Sciatic nerve (tissue), 2 donors: ENCODE measurements around the gene LYST. TPM values are rescaled to one million over a fixed set of nuclear protein-coding genes. Genes with fewer than 3 reads are reported as not detected.
A peak's percentile ranks its signal among the peaks of the same experiment; 100 is the strongest.

Experiments used
- ATAC-seq: fragments of 200-7000 bp; cut with Tn5 transposase; one replicate; pipeline ENCODE4 v1.9.1; 2020; ENCODE audit warnings: mild to moderate bottlenecking, moderate library complexity
- DNase-seq: peaks from one replicate; pipeline ENCODE4 v3.0.0-alpha.2; 2020; ENCODE audit warnings: low spot score
- intact Hi-C: fragments of 100-400 bp; cut with DNase I; formaldehyde crosslinking; loops from one replicate; pipeline ENCODE4 v1.14.2; 2022
- total RNA-seq: library from RNA; stranded (reverse); fragmentation: NEBNext Ultra II Directional; extraction: Animal tissue kit (Norgen Biotek cat#: 25700); gene quantifications from one replicate; pipeline ENCODE4 v1.2.1, GENCODE V29; 2021
- donor health status: DM: no; HTN: no; CAD: no.
- donor health status: DM: no; HTN: no; CAD: no.

LYST gene
- total RNA-seq, 1 donor from 2014 or later, result 61.9 TPM

DNA sequence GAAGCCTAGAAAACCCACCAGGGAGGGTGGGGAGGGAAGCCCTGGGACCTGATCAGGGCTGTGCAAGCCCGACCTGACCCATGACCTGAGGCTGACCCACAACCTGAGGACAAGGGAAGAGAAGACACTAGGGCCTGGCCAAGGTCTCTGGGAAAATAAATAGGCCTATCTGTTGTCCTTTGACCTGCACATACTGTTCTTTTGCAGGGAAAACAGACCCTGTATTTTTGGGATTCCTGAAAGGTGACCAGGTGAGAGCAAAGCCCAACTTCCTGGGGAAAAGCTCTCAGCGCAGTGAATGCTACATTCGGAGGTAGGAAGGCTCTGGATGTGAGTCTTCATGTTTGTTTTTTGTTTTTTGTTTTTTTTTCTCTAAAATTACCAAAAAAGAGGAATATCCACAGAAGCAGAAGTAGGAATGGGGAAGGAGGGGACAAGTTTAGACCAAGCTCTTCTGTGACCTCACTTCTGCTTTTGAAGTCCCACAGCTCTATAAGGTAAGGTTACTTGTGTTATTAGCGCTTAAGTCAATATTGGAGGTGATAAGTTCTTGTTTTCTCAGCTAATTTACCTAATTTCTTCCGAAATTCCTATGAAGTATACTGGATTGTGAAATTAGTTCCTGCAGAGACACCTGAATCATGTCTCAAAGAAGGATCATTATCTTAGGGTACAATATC lies 26.2 kb upstream of the LYST start:
- no peak for DNase-seq
- peak; percentile 68 for ATAC-seq
- intact Hi-C loops, result no loop called here

DNA sequence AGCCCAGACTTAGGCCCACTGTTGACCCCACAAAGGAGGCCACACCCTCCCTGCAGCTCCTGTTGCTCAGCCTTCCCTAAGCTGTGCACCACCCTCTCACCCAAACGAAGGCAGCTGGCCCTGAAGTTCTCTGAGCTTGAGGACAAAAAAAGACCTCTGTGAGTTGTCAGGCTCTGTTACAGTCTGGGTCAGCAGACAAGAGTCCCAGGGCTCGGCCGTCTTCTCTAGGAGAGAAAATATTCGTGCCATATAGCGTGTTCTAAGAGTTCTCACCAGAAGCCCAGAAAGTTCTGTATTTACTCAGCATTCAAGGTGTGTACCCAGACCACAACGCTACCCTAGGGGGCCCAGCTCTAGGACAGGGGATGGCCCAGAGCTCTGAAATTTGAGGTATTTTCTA lies 25.5 kb upstream of the LYST start:
- no peak for DNase-seq
- ATAC-seq, result no peak
- intact Hi-C loops, result no loop called here

DNA sequence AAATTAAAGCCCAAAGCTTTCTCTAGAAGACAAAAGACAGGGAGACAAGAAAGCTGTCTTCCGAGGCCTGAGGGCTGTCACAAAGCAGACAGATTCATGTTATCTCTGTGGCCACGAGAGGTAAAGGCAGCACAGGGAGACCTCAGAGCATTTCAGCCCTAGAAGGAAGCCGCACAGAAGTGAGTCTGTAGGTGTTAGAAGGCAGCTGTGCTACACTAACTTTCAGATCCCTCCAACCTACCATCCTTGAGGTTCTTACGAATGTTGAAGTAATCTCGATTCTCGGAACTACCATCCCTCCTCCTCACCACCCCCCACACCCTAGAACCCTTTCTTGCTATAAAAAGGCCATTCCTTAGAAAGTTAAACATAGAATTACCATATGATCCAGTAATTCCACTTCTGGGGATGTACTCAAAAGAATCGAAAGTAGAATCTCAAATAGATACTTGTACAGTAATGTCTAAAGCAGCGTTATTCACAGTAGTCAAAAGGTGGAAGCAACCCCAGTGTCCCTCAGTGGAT lies 21.5 kb upstream of the LYST start:
- DNase-seq (no peak), ATAC-seq (no peak)
- intact Hi-C loops, result no loop called here

DNA sequence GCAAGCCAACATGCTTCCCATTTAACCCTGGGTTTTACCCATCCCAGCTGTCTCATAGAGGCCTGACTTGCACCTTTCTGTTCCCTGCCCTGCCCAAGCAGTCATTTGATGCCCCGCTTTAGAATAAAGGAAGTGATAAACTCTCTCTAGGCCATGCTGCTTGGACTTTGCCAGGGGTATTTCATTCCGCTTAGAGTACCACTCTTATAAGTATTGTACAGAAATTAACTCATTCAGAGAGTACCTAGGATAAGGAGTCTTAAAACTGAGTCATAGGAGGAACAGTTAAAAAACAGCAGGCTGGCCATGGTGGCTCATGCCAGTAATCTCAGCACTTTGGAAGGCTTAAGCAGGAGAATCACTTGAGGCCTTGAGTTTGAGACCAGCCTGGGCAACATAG lies 21.0 kb upstream of the LYST start:
- no peak for DNase-seq
- no peak for ATAC-seq
- intact Hi-C loops, result no loop called here

DNA sequence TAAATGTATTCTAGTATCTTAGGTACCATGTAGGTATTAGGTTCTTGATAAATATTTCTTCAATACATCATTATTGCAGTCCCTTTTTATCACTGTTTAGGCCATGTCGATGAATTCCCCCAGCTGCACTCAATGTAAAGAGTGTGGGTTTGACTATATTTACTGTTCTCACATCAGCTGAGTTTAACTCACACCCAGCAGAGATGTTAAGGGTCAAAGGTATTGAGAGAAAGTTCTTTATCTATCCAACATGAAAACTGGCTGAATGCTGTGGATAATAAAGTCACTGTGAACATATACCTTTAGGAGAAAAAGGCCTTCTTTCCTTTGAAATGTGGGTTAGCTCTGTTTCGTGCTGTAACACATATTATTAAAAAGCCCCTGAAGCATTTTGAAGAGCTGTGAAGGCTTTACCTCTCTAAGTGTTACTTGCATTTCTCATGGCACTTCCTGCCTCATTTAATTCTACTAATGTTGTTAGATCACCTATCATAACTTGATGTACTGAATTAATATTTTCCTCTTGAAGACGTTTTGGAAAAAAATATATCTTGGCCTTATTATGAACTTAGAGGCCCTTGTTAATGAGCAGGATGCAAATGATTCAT lies 19.1 kb upstream of the LYST start:
- intact Hi-C loops, result no loop called here
- ATAC-seq (no peak), DNase-seq (no peak)

DNA sequence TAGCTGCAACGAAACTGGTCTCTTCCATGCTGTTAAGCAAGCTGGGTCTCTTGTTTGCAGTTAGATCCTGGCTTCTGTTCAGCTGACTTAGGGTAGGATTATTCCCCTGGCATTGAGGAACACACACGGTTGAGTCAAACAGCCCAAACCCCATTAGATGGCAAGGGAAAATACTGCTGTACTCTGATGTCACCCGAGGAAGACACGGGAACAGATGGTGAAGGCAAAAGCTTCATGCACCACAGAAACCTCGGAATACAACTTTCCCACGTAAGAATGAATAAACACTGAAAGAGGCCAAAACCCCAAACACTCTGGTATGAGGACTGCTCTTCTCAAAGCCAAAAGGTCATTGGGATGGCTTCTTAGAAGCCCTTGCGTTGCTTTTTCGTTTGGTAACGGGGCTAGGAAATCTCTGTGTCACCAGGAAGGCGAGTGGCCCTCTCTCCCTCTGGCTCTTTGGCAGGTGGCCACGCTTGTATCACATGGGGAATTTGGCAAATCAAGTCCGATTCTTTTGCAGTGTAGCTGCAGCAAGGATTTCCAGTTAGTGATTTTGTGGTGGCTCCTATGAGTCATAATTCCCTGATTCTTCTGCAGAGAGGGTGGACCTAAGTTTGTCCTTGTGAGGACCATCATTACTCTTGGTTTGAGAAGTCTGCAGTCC lies 16.7 kb upstream of the LYST start:
- DNase-seq, result peak; percentile 96
- intact Hi-C loops, result no loop called here
- ATAC-seq, result peak; percentile 93

DNA sequence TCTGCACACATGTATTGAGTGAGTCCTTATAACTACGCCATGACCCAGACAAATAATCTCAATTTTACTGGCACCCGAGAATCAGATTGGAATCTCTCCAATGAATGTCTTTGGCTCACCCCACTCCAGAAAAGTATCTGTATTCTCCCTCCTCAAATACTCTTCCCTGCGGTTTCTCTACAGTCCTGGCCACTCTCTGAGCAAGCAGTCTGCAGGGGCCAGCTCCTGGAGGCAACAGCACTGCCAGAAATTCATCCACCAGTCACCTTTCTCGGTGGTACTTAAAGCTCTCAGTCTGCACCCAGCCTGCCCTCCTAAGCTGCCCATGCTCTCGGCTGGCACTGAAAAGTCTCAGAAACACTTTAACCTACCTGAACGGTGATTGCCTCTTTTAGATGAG lies 16.1 kb upstream of the LYST start:
- ATAC-seq (peak; percentile 27), DNase-seq (no peak)
- intact Hi-C loops, result no loop called here

DNA sequence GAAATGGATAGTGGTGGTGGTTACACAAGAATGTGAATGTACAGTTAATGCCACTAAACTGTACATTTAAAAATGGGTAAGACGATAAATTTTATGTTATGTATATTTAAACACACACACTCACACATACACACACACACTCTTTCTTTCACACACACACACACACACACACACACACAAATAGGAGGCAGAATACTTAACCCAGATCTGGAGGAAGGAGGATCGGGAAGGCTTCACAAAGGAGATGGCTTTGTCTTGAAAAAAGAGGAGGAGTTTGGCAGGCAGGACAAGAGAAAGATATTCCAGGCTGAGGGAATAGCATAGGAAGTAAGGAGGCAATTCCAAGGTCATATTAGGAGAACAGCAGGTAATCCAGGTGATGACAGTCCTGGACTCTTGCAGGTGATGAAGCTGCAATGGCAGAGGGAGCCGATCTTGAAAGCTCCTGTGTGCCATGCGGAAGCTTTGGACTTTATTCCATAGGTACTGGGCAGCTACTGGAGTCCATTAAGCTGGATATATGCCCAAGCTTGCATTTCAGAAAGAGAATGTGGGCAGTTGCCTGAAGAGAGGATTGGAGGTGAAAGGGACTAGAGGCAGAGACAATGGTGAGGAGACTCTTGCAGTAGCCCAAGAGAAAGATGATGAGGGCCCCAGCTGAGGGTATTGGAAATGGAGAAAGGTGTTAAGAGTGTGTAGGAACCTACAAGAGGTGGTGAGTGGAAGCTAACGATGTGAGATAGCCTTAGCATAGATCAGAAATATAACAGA lies 15.4 kb upstream of the LYST start:
- intact Hi-C loops, result no loop called here
- ATAC-seq, result no peak
- DNase-seq, result no peak

DNA sequence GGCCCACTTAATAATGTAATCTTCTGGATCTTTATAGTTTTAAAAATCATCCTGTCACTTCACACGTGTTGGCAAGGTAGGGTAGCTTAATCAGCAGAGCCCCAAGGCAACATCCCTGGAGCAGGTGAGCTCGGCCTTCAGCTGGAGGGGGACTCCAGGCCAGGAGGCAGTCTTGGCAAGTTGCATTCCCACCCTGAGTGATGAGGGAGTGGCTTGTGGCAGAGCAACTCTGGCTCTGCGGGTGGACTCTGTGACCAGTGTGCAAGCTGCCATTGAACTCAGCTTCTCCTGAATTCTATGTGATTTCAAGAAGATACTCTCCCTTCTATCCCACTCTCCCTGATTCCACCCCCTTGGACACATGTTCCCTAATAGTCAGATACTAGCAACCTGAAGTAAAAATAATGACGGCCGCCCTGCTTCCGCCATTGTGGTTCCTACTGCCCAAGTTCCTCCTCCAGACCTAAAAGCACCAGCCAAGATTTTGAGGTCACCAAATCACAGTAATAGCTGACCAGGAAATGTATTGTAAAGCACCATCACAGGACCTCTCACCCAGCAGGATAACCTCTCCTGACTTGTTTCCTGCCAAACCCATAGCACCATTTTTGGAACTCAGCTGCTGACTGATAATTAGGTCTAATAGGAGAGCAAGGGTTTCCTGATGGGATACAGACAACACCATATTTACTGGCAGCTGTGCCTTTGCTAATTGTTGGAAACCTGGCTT lies 11.5 kb upstream of the LYST start:
- intact Hi-C loops, result loop anchor here (10.0 kb wide), 1 partner anchor 97 kb away; no protein-coding TSS in a partner anchor
- DNase-seq (no peak), ATAC-seq (no peak)

DNA sequence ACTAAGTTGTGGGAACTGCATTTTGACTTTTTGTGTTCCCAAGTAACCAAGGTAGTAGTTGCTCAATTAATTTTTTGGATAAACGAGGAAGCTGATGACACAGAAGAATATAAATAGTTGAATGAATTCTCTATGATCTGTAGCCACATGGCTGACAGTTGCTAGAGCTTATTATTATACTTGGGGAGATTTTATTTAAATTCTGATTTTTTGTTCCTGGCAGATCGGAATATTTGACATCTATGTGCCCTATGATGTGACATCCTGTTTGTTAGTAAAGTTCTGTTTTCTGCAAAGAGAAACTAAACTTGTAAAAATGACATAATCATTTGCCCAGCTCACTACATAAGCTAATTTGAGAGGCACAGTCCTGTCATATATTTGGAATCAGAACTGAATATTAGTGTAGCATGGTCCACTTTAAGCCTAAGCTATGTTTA lies 9.7 kb upstream of the LYST start:
- intact Hi-C loops, result loop anchor here (10.0 kb wide), 1 partner anchor 98 kb away; no protein-coding TSS in a partner anchor
- ATAC-seq, result no peak

DNA sequence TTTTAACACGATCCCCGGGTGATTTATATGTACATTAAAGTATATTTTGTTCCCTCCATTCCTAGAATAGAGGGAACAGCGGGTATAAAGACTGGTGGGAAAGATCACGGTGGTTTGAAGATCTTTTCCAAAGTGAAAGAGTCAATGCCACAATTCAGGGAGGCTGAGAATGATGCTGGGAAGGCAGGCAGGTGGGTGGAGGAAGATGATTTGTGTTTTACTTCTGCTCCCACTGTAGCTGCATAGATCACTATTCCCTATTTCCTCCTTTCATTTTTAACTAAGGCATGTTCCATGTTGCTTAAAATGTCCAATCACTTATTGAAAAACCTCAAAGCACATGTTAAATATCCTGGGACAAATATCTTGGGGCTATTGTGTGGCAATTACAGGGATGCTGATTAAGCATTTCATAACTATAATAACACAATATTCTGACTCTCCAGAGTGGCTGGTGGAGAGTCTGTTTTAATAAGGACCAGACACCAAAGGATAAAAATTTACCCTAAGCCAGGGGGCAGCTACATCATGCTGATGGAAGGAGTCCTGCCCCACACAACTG lies 8.4 kb upstream of the LYST start:
- DNase-seq (no peak), ATAC-seq (no peak)
- intact Hi-C loops, result loop anchor here (10.0 kb wide), 1 partner anchor 100 kb away; no protein-coding TSS in a partner anchor

More for the DNA sequence above, 9.7 kb upstream of the LYST start:
- DNase-seq, result no peak

DNA sequence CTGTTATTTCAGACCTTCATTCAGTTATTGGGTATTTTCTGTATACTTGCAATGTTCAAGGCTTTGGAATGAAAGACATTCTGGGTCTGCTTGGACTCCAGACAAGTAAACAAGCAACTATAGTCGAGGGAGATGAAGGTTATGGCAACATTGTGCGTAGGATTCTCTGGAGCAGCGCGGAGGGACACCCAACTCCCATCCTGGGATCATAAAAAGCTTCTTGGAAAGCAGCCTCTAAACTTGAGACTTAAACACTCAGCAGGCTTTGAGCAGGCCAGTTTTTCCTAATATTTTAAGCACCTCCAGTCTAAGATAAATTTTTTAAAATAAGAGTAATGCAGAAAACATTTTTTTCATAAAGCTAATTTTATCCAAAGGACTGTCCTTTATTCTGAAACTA lies 7.6 kb upstream of the LYST start:
- intact Hi-C loops, result loop anchor here (10.0 kb wide), 1 partner anchor 101 kb away; no protein-coding TSS in a partner anchor
- peak; percentile 48 for ATAC-seq
- no peak for DNase-seq

DNA sequence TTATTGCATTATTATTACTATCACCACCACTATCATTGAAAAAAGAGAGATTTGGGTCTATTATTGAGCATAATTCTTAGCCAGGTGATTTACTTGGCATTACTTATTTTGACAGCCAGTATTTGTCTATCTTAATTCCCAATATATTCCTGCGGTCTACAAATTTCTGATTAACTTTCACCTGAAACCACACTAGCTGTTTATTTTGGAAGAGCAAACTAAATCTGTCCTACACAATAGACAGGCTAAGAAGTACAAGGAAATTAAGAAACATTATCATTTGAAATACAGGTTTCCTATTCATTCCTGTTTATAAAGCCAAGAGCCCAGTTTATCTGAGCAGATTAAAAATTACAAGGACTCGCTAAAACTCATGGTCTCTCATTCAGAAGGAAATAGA lies 6.9 kb upstream of the LYST start:
- DNase-seq (no peak), ATAC-seq (no peak)
- intact Hi-C loops, result loop anchor here (10.0 kb wide), 1 partner anchor 101 kb away; no protein-coding TSS in a partner anchor

DNA sequence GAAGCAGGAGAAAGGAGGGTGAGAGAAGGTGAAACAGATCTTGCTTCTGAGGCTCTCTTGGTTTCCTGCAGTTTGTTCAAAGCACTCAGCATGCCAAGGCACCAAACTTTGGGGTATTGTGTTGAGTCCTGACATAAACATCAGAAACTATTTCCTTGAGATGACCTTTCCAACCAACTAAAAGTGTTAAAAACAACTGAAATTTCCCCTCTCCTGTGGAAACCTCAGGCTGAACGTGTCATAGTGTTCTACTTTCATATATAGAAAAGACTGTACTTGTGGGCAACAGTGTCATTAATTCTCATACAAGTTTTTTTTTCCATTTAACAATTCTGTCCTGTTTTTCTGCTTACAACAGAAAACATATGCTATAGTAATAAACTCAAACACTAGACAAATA lies 6.3 kb upstream of the LYST start:
- DNase-seq (no peak), ATAC-seq (no peak)
- intact Hi-C loops, result loop anchor here (10.0 kb wide), 1 partner anchor 102 kb away; no protein-coding TSS in a partner anchor

DNA sequence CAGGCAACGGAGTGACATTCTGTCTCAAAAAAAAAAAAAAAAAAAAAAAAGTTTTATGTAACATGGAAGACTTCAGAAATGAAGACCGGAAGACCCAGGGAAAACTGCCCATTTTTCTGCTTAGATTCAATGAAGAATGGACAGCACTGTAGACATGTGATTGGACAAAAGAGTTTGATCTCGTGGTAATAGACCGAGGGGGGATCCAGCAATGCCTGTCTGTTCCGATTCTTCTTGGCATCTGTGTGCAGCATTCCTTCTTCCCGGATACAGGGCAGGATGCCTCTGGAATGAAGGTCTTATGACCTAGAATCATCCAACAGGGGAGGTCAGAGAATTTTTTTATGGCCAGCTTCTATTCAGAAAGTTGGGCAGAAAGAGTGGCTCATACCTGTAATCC lies 5.6 kb upstream of the LYST start:
- no peak for ATAC-seq
- intact Hi-C loops, result loop anchor here (10.0 kb wide), 1 partner anchor 103 kb away; no protein-coding TSS in a partner anchor

DNA sequence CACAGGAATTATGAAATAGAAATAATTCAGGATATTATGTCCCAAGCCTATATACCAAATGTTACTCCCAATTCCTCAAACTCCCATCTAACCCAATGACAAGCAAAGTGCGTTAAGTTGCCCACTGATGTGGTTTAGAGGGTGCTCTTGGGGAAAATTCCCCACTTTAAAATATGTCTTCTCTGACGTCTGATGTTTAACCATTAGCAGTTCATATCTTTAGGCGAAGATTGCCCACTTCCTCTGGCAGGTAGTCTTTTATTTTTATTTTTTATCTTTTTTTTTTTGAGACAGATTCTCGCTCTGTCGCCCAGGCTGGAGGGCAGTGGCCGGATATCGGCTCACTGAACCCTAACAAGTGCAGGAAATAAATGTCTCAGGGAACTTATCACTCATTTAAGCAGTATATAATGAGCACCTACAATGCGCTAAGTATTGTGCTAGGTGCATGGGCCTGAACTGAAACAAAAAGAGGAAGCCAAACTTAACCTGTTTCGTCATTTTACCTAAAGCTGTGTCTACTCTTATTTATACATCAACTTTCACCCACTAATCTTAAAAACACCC lies 1.3 kb upstream of the LYST start:
- intact Hi-C loops, result no loop called here

More for the DNA sequence above, 5.6 kb upstream of the LYST start:
- no peak for DNase-seq

DNA sequence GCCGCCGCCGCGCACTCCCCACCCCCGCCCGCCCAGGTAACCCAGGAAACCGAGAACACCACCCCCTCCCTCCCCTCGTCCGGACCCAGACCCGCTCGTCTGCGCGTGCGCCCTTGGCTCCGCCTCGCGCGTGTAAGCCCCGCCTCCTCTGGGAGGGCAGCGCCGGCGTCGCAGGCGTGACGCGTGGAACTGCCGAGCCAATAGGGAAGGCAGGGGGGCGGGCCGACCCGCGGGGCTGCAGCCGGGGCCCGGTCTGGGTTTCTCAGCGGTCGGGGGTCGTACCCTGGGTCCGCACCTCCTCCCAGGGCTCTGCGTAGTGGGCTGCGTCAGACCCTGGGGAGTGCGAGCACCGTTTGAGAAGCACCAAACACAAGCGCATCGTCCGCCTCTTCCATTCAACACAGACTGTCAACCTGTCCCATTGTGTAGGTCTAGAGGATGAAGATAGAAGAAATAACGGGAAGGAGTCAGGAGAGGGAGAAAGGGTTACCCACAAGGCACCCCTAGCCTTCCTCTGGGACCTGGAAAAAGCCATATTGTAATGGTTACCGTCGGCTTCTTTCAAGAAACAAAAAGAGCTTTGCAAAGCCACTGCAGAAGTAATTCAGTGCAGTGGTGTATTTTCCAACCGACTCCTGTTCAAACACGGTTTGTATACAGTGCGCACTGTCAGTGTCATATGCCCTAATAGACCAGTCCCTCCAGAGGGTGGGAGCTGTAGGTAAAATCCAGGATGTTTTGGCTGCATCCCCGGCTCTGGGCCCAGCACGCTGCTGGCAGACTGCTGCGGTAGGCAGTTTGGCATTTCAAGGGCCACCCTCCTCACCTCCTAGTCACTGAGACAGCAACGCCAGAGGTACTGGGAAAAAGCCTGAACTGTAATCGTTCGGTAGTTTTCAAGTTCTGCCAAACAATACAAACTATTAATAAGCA lies 473 bp upstream of the LYST start:
- ATAC-seq (peak; percentile 99), DNase-seq (peak; percentile 98)
- intact Hi-C loops, result no loop called here

More for the DNA sequence above, 1.3 kb upstream of the LYST start:
- DNase-seq (no peak), ATAC-seq (no peak)
